ENCODE results near the gene P3H3. TPM values are rescaled to one million over a fixed set of nuclear protein-coding genes. Genes with fewer than 3 reads are reported as not detected.

P3H3 gene, protein sequence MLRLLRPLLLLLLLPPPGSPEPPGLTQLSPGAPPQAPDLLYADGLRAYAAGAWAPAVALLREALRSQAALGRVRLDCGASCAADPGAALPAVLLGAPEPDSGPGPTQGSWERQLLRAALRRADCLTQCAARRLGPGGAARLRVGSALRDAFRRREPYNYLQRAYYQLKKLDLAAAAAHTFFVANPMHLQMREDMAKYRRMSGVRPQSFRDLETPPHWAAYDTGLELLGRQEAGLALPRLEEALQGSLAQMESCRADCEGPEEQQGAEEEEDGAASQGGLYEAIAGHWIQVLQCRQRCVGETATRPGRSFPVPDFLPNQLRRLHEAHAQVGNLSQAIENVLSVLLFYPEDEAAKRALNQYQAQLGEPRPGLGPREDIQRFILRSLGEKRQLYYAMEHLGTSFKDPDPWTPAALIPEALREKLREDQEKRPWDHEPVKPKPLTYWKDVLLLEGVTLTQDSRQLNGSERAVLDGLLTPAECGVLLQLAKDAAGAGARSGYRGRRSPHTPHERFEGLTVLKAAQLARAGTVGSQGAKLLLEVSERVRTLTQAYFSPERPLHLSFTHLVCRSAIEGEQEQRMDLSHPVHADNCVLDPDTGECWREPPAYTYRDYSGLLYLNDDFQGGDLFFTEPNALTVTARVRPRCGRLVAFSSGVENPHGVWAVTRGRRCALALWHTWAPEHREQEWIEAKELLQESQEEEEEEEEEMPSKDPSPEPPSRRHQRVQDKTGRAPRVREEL
- polyA plus RNA-seq (2011; rRNA removed) (40.9 and 71.6 TPM in 2 replicates), polyA minus RNA-seq (2011; rRNA and poly(A)+ RNA removed) (19.5 and 23.4 TPM in 2 replicates)

- Histone ChIP-seq H3K36me3 (ENCODE audit: control insufficient read depth, insufficient read depth, low read length) (peaks cover 16% of the 10 kb centered on the region), H3K4me3 (ENCODE audit: low read depth, low read length) (peak within 1 kb of the TSS; percentile 93), H3K27me3 (ENCODE audit: control insufficient read depth, insufficient read depth, low read length) (no peaks in the 10 kb centered on the region)
- no peak for DNase-seq (ENCODE audit: low read depth)
- POLR2A ChIA-PET, result interaction anchor here (0.6 to 1.0 kb wide), 2 partner anchors 44 to 139 kb away, joined by 4 to 5 read pairs; partner anchors contain the start of gene ZNF384
- TF ChIP-seq CTCF (IDR thresholded peaks at IDR 0.05; ENCODE audit: insufficient read depth, low read depth, low read length), result no peak
- CTCF ChIA-PET, result interaction anchor here (0.8 to 12.9 kb wide), 9 partner anchors 11 to 208 kb away, joined by 3 to 92 read pairs (median 4); partner anchors contain the start of genes CDCA3, MLF2 and USP5
These were observed at the start of gene P3H3 for GRCh38 chr12:6827982-6828780. P3H3 (plus strand) TSS chr12:6828407; CDS start chr12:6828441, 34 bp downstream.

DNA sequence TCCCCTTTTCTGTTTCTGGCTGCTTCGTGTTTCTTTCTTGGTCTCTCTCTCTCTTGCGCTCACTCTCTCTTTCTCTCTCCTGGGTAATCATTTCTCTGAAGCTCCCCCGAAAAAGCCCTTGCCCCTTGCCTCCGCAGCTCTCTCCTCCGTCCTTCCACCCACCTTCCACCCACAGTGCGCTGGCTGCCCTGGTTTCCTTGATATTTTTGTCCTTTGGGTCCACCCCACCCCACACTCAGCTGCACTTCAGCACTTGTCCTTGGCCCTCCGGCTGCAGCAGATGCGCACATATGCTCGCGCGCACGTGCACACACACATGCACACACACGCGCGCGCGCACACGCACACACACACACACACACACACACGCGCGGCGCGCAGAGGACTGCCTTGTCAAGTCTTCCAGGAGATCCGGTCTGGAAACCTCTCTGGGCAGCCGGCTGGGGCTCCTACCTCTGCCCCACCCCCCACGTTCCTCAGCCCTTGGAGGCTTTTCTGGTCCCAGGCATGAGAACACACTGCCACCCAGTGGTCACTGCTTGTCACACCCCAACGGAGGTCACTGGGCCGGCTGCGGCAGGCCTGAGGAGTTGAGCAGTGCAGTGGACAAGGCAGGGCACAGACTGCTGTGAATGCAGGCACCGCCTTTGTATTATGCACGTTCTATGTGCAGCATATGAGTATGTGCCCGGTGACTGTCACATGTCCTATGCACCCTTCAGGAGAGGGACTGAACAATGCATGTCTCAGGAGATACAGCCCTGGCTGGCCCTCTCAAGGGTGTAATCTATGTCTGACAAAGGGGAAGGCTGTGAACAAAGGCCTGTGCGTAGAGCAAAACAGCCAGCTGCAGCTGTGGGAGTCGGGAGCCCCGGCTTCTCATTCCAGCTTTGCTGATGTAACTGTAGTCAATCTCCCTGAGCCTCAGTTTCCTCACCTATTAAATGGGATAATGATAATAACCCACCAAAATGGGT is 49.3 kb upstream of the P3H3 start:
- TF ChIP-seq CTCF (IDR thresholded peaks at IDR 0.05; ENCODE audit: insufficient read depth, low read depth, low read length), result peak; percentile 95
- POLR2A ChIA-PET, result interaction anchor here (1.1 kb wide), 1 partner anchor 12 kb away, joined by 4 read pairs; no protein-coding TSS in a partner anchor
- Histone ChIP-seq H3K27me3 (ENCODE audit: control insufficient read depth, insufficient read depth, low read length) (no peaks in the 10 kb centered on the region), H3K4me3 (ENCODE audit: low read depth, low read length) (peak overlapping the region; percentile 36), H3K36me3 (ENCODE audit: control insufficient read depth, insufficient read depth, low read length) (peaks cover 4% of the 10 kb centered on the region; the same call in 1 of the 2 replicates)
- peak; percentile 53 for DNase-seq (ENCODE audit: low read depth)
- CTCF ChIA-PET, result interaction anchor here (0.6 to 17.2 kb wide), 25 partner anchors 11 to 165 kb away, joined by 3 to 222 read pairs (median 4); partner anchors contain the start of genes CD4, GPR162, MLF2 and PTMS

DNA sequence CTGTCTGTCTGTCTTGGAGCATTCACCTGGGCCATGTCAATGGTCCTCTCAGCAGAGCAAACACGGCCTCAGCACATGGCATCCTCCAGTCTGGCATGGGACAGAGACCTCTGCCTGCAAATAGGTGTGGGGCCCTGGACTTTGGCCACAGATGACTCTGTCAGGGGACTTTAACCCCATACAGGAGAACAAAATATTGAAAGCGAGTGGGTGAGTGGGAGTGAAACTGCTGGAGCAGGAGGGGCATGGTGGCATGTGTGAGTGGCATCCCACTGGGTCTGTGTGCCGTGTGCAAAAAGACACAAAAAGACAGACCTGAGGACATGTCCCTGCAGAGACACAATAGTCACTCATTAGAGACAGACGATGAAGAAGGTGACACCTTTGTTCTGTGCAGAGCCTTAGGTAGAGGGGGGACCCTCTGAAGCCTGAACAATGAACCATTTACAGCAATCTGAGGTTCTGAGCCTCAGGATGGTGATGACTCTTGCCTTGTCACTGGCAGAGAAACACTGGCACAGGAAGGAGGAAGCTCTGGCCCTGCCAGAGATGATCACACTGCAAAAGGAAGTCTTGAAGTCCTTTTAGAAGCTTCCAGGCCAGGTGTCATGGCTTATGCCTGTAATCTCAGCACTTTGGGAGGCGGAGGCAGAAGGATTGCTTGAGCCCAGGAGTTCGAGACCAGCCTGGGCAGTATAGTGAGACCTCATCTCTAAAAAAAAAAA is 48.3 kb upstream of the P3H3 start:
- H3K36me3 ChIP-seq (ENCODE audit: control insufficient read depth, insufficient read depth, low read length), result peaks cover 1% of the 10 kb centered on the region; the same call in 1 of the 2 replicates
- POLR2A ChIA-PET, result no interaction called here
- no peak for DNase-seq (ENCODE audit: low read depth)
- no peaks in the 10 kb centered on the region for H3K27me3 ChIP-seq (ENCODE audit: control insufficient read depth, insufficient read depth, low read length)
- TF ChIP-seq CTCF (IDR thresholded peaks at IDR 0.05; ENCODE audit: insufficient read depth, low read depth, low read length), result no peak
- H3K4me3 ChIP-seq (ENCODE audit: low read depth, low read length), result no peak overlapping the region
- CTCF ChIA-PET, result interaction anchor here (1.1 to 17.2 kb wide), 7 partner anchors 12 to 124 kb away, joined by 3 to 222 read pairs (median 11); partner anchors contain the start of genes GPR162, MLF2 and PTMS

- ChIA-PET POLR2A (no interaction called here), CTCF (interaction anchor here (1.3 to 17.2 kb wide), 4 partner anchors 9 to 43 kb away, joined by 5 to 222 read pairs (median 43); partner anchors contain the start of genes GPR162, MLF2 and PTMS)
These were observed 47.6 kb upstream of the P3H3 start for GRCh38 chr12:6780573-6780972.

More at GRCh38 chr12:6780573-6780972, 47.6 kb upstream of the P3H3 start:
- H3K27me3 ChIP-seq (ENCODE audit: control insufficient read depth, insufficient read depth, low read length), result no peaks in the 10 kb centered on the region
- no peak overlapping the region for H3K4me3 ChIP-seq (ENCODE audit: low read depth, low read length)
- no peak for TF ChIP-seq CTCF (IDR thresholded peaks at IDR 0.05; ENCODE audit: insufficient read depth, low read depth, low read length)
- DNase-seq (ENCODE audit: low read depth), result no peak
- H3K36me3 ChIP-seq (ENCODE audit: control insufficient read depth, insufficient read depth, low read length), result no peaks in the 10 kb centered on the region; the same call in 1 of the 2 replicates

Data from BJ (cell line).